ENCODE data around the gene PKP4.

Gene PKP4

GRCh38 chr2:158554996-158555395 lies 98.2 kb downstream of the PKP4 start:
- DNase-seq: no peak

- no peak for DNase-seq
These were observed 99.4 kb downstream of the PKP4 start for GRCh38 chr2:158556124-158556523.

DNA sequence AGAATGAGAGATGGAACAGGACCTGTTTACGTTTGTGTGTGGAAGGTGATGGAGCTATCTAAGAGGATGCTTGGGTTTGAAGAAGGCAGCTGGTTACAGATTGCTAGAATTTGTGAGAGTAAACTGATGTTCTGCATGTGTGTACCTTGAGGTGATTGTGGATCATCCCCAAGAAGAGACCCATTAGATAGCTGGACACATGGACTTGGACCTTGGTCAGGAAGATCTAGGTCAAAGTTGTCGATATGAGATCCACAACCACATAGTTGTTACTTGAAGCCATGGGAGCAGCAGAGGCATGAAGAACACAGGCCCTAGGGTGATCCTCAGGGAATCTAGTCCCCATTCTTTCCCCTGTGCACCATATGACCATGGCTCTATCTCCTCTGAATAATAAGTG lies 101.0 kb downstream of the PKP4 start:
- no peak for DNase-seq

DNA sequence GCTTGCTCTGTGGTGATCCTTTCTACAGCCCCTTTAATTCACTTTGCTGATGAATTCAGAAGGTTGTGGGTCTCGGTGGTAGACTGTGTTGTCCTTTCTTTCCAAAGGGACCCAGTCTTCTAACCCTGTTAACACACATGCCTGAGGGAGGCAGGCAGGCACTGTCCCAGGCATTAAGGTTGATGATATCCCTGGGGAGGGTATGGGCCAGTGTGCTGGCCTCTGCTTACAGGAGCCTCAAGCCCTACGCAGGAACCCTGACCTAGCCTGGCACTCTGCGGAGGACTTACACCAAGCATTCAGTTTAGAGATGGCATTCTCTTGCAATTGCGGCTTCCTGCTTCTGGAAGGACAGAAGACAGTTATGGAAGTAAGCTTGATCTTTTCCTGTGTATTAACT lies 102.5 kb downstream of the PKP4 start:
- no peak for DNase-seq

DNA sequence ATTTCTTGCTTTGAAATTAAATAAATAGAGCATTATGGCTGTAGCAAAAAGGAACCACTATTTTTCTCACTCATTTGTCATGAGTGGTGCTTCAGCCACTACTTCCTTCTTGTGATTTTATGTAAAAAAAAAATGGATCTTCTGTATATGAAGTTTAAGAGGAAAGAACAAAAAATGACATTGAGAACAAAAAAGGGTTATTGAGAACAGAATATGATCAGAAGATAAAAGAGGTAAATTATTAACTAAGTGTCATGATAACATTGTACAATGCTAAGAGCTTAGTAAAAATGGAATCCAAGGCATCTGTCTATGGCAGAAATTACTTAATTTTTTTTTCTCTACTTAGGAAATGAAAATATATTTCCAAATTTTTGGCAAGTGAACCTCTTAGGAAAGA lies 103.5 kb downstream of the PKP4 start:
- DNase-seq: no peak

GRCh38 chr2:158561054-158561453 lies 104.3 kb downstream of the PKP4 start:
- no peak for DNase-seq

GRCh38 chr2:158567208-158567607 lies 110.5 kb downstream of the PKP4 start:
- no peak for DNase-seq

DNA sequence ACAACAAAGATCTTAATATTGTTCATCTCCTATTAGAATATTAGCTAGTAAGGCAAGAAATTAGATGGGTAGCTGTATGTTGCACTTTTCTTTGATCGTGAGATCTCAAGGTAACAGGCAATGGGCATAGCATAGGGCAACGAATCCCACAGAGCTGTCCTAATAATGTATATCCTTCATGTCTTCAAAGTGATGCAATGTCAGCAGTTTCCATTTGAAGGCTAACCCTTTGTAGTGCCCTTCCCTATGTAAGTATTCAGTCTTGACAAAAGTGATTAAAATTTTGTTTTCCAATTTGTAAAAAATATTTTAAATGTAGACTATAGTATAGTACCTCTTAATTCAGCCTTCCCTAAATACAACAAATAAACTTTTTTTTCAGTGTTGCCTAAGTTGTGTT lies 112.5 kb downstream of the PKP4 start:
- DNase-seq: no peak

DNA sequence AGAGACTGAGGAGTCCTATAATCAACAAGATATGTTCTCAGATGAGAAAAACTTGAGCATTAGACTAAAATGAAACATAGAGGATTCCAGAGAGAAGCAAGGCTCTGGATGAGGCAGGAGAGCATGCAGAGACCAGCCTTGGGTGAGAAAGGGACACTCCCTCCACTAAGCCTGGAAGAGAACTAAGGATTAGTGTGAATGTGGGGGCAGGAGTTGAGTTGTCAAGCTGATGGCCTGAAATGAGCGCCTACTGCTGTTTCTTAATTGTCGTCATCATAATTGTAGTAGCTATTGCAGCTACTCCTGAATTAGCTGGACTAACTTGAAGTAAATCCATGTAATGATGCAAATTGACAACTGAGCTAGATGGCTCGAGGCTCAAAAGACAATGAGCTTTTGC lies 114.1 kb downstream of the PKP4 start:
- no peak for DNase-seq

GRCh38 chr2:158573739-158574138 lies 117.0 kb downstream of the PKP4 start:
- DNase-seq: no peak

DNA sequence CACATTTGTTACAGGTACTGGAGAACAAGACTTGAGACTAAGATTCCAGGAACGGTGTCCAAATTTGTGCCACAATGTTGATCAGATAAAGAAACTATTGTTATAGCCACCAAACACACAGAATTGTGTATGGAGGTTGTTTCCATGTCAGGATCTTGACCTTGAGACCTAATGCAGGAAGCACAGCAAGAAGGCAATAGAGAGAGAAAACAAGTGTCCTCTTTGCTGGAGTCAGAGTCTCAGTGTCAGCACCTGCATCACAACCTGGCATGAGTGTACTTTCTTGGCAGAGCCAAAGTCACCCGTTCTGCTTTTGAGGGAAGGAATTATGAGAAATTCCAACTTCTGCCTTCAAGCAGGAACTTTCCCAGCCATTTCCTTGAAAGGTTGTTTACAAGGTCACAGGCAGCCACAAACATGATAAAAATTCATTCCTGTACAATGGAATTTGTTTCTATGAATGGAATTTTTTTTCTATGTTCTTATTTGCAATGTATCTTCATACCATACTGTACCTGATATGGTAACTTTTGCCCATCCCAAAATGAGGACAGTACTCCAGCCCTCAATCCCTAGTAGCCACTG lies 118.4 kb downstream of the PKP4 start:
- DNase-seq: no peak

DNA sequence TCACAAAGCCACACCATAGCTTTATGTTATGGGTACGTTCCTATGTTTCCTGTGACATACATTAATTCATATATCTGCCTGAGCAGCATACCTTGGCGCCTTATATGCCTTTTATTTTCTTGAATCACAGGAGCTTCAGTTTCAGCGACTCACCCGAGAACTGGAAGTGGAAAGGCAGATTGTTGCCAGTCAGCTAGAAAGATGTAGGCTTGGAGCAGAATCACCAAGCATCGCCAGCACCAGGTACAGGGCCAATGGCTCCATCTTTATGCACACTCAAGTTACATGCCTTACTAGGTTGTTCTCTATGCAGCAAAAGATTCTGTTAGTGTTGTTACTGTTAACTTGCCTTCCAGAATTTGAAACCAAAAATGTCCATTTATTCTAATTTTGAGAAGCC lies 120.4 kb downstream of the PKP4 start:
- DNase-seq: no peak

DNA sequence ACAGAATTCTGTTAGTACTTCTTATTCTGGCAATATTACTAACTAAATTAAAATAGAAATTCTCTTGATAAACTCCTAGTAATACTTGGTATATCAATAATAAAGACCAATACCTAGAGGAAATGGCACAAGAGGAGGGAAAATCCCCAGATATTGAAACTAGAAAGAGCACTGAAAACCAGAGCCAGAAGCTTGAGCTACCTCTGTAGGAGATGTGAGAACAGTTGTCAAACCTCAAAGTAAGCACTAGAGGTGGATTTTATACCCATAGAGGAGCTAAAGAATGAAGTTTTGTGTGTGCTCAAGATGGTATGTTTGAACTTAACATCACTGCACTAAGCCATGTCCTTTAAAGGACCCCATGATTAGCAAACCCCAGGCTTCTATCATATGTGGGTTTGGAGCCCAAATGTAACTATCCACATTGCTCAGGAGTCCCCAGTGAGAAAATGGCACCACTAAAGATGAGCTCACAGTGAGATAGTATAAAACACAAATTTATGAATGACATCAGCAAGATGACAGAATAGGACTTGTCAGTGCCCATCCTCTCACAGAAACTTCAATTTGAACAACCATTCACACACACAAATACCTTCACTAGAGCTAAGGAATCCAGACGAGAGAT lies 122.1 kb downstream of the PKP4 start:
- no peak for DNase-seq

DNA sequence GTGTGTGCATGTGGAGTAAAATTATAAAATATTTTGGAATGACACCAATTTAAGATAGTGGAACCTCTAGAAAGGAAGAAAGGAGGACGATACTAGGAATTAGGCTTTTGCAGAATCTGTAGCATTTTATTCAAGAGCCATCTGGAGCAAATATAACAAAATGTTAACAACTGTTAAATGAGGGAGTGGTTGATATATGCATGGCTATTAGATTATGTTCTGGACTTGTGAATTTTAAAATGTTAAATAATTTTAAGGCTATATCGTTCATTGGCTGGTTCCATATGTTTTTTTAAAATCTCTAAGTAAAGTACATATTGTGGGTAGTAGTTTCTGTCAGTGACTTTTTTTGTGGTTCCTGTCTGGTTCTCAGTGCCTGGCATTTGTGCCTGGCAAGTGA lies 123.2 kb downstream of the PKP4 start:
- no peak for DNase-seq

- DNase-seq: no peak
These were observed 124.0 kb downstream of the PKP4 start for GRCh38 chr2:158580760-158581159.

DNA sequence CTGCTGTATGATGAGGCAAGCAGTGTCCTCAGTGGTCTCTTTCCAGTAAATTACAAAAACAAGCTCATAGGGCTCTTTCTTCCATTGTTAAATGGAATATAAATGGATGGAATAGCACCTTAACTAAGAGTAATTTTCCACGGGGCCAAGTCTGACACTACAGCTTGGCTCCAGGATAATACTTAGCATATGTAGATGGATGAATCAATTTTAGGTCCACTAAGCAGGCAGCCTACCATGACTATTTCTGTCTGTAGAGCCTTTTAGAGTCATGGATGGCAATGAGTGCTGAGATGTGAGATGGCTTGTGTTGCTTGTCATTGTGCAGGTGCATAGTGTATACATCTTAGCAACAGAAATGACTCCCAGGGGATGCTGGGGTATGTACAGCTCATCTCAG lies 125.9 kb downstream of the PKP4 start:
- DNase-seq: no peak

GRCh38 chr2:158583923-158584322 lies 127.2 kb downstream of the PKP4 start:
- no peak for DNase-seq

GRCh38 chr2:158586491-158586890 lies 129.7 kb downstream of the PKP4 start:
- DNase-seq: no peak

- DNase-seq: no peak
These were observed 132.6 kb downstream of the PKP4 start for GRCh38 chr2:158589303-158589702.

DNA sequence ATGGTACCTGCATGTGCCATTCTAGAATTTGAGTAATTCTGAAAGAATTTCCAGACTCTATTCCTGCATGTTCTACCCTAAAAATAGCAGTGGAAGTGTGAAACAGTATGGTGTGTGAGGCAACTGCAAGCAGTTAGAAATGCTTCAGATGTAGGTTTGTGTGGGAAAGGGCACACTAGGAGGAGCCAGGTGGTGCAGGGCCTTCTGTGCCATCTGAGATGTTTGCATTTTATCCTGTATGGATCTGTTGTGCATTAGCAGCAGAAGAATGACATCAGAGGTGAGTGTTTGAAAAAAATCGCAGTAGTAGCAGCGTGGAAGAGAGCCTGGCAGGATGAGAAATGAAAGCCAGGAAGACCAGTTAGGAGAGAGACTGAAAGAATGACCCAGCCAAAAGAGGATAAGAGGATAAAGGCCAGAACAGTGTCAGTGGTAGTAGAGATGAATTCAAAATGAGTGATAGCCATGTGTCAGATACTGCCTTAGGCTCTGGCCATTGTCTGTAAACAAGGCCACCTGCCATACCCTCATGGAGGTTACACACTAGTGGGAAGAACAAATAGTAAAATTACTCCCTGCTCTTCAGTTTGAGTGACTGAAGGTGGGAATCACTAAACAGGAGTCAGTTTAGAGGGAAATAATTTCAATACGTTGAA lies 142.2 kb downstream of the PKP4 start:
- no peak for DNase-seq

GRCh38 chr2:158599609-158600008 lies 142.9 kb downstream of the PKP4 start:
- DNase-seq: no peak

DNA sequence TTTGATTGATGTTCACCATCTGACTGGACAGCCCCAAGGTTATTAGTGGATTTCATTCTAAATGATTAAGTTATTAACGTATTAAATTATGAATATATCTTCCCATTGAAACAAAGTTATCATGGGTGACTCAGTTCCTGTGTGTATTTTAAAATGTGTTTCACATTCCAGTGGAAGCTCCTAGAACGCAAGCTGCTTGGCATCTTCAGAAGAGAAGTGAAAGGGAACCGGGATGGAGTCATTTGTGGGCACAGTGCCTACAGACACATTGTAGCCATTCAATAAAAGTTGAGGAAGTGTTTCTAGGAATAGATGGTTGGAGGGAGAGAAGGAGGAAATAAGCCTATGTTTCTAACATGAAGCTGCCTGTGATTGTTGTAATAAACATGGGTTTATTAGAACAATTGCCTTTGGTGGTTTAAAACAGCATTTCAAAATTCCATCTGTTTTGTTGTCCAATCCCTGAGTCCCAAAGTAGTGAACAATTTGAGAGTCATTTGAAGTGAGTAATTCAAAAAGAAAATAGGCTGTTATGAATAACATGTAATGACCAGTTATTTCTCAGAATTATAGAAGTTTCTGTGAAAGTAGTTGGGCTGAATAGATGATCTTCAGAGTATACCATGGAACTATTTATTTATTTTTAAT lies 143.5 kb downstream of the PKP4 start:
- DNase-seq: no peak

DNA sequence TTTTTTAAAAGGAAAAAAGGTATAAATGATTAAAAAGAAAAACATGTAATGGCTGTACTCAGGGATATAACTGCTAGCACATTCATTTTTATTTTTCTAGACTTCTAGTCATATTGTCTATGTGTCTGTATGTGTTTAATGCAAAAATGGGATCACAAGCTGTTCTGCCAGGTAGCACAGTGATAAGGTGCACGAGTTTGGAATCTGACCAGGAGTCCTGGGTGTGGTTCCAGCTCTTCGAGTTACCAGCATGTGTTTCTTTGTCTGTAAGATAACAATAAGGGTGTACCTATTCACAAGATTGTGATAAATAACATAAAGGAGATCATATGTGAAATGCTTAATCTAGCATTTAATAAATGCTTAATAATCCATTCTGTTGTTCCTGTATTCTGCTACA lies 145.3 kb downstream of the PKP4 start:
- no peak for DNase-seq

- DNase-seq: no peak
These were observed 146.5 kb downstream of the PKP4 start for GRCh38 chr2:158603205-158603604.
